ENCODE results near the gene TNS1. TPM values are rescaled to one million over a fixed set of nuclear protein-coding genes. Genes with fewer than 3 reads are reported as not detected.

Gene TNS1
- polyA plus RNA-seq, 1 of the 3 experiments (the other 2 are of a cell fraction), result 12.1 TPM

DNA sequence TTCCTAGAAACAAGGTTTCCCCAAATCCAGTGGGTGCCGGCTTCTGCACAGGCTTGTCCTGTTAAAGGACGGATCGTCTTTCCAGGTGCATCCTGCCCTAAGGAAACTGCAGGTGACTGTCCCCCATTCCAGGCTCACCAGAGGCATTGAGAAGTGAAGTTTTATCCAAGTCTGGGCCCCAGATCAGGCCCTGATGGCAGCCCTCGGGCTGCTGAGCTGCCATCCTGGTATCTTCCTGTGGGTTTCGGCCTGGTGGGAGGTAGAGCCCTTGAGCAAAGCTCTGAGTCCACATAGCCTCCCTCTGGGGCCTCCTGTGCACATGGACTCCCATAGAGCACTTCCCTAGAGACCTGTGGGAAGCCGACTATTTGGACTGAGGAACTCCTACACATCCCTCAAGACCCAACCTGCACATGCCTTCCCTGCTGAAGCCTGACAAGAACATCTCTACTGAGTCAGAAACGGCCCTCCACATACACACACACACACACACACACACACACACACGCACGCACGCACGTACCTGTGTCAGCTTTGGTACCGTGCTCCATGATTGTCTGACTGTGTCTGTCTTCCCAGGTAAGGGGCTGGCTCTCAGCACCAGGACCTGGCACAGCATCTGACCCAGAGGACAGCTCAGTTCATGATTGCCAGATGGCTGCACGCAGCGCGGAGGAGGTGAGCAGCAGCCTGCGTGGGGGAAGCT is 16.4 kb downstream of the TNS1 start:
- no peak overlapping the region for H3K9ac ChIP-seq
- CTCF ChIA-PET, result interaction anchor here (0.8 to 30.4 kb wide), 14 partner anchors 9 to 193 kb away, joined by 3 to 666 read pairs (median 6); partner anchors contain the start of gene RUFY4
- H3K27ac ChIP-seq (ENCODE audit: low read depth in 2 of 2, low read length in 1 of 2), result no peak overlapping the region
- peaks cover 5% of the 10 kb centered on the region for H3F3A ChIP-seq (replicated peaks; ENCODE audit: insufficient read depth)
- H3K79me2 ChIP-seq (ENCODE audit: insufficient read depth), result peaks cover 78% of the 10 kb centered on the region
- no peaks in the 10 kb centered on the region for H3K9me3 ChIP-seq
- H2AFZ ChIP-seq (ENCODE audit: low read depth), result no peak overlapping the region
- POLR2A ChIA-PET, result interaction anchor here (1.1 kb wide), 1 partner anchor 53 kb away, joined by 4 read pairs; no protein-coding TSS in a partner anchor
- peaks cover 8% of the 10 kb centered on the region in 2 experiments; a peak in 2 of 4 replicates for H3K4me1 ChIP-seq (ENCODE audit: control insufficient read depth in 1 of 2, insufficient read depth in 2 of 2, low read depth in 1 of 2, low read length in 1 of 2)
- H3K9me2 ChIP-seq, result no peaks in the 10 kb centered on the region
- no peak overlapping the region for H3K4me2 ChIP-seq
- no peak overlapping the region for H3K4me3 ChIP-seq (ENCODE audit: low read depth in 2 of 2, low read length in 1 of 2)
- 95% methylated on average over 13 of the region's 16 CpGs for WGBS (ENCODE audit: low lambda C conversion rate)
- H4K20me1 ChIP-seq (ENCODE audit: insufficient read depth), result peaks cover 84% of the 10 kb centered on the region
- peaks cover 16 to 37% of the 10 kb centered on the region in 2 experiments for H3K36me3 ChIP-seq (replicated peaks in 1 of 2; ENCODE audit: control insufficient read depth in 1 of 2, insufficient read depth in 2 of 2, low read length in 1 of 2)
- DNase-seq, result no peak
- no peaks in the 10 kb centered on the region for H3K27me3 ChIP-seq (ENCODE audit: insufficient read depth)
- no peak for TF ChIP-seq YY1 (IDR thresholded peaks at IDR 0.05; ENCODE audit: low read depth)
- TF ChIP-seq, protein P1, sequence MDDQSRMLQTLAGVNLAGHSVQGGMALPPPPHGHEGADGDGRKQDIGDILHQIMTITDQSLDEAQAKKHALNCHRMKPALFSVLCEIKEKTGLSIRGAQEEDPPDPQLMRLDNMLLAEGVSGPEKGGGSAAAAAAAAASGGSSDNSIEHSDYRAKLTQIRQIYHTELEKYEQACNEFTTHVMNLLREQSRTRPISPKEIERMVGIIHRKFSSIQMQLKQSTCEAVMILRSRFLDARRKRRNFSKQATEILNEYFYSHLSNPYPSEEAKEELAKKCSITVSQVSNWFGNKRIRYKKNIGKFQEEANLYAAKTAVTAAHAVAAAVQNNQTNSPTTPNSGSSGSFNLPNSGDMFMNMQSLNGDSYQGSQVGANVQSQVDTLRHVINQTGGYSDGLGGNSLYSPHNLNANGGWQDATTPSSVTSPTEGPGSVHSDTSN (IDR thresholded peaks at IDR 0.05), result no peak

DNA sequence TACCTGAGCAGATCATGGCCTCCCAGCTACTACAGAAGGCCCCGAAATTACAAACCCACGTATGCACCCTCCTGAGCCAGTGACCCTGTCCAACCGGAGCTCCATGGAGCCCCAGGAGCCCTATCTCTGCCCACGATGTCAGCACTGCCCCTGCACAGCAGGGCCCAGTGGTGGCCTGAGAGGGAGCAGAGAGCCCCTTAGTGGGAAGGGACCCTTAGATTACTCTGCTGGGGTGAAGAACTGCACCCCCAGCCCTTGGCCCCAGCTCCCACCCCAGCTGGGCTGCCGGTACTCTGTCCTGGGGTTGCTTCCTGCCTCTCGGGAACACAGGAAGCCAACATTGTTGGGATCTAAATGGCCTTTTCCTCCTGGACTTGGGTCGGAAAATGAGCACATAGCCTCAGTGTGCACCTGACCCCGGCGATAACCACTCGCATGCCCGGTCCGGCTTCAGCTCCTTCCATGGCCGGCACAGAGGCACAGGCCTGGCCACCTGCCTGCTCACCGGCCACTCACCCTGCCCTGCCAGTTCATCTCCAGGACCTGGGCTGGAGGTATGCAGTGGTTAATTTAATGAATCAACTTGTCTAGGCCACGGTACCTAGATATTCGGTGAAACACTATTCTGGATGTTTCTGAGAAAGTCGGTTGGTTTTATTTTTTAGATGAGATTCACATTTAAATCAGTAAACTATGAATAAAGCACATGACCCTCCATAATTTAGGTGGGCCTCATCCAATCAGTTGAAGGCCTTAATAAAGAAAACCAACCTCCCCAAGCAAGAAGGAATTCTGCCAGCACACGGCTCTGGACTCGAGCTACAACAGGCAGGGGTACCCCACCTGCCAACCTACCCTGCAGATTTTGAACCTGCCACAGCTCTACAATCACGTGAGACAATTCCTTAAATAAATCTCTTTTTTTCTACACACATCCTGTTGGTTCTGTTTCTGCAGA is 19.2 kb downstream of the TNS1 start:
- H3K4me1 ChIP-seq (ENCODE audit: control insufficient read depth in 1 of 2, insufficient read depth in 2 of 2, low read depth in 1 of 2, low read length in 1 of 2), result peaks cover 4 to 11% of the 10 kb centered on the region in 2 experiments; a peak in 2 of 4 replicates
- peaks cover 88% of the 10 kb centered on the region for H4K20me1 ChIP-seq (ENCODE audit: insufficient read depth)
- no peak for DNase-seq
- no peak overlapping the region for H3K27ac ChIP-seq (ENCODE audit: low read depth in 2 of 2, low read length in 1 of 2)
- WGBS (ENCODE audit: low lambda C conversion rate), result 94% methylated on average over 13 of the region's 20 CpGs
- no peak overlapping the region for H3K9ac ChIP-seq
- peaks cover 12 to 37% of the 10 kb centered on the region in 2 experiments for H3K36me3 ChIP-seq (replicated peaks in 1 of 2; ENCODE audit: control insufficient read depth in 1 of 2, insufficient read depth in 2 of 2, low read length in 1 of 2)
- H3K4me2 ChIP-seq, result no peak overlapping the region
- CTCF ChIA-PET, result interaction anchor here (0.6 to 30.4 kb wide), 10 partner anchors 10 to 190 kb away, joined by 3 to 666 read pairs (median 8); no protein-coding TSS in a partner anchor
- no peaks in the 10 kb centered on the region for H3F3A ChIP-seq (replicated peaks; ENCODE audit: insufficient read depth)
- H3K79me2 ChIP-seq (ENCODE audit: insufficient read depth), result peaks cover 88% of the 10 kb centered on the region
- H3K27me3 ChIP-seq (ENCODE audit: insufficient read depth), result no peaks in the 10 kb centered on the region
- POLR2A ChIA-PET, result no interaction called here
- H2AFZ ChIP-seq (ENCODE audit: low read depth), result no peak overlapping the region
- no peaks in the 10 kb centered on the region for H3K9me2 ChIP-seq
- no peak overlapping the region for H3K4me3 ChIP-seq (ENCODE audit: low read depth in 2 of 2, low read length in 1 of 2)
- H3K9me3 ChIP-seq, result no peaks in the 10 kb centered on the region
- TF ChIP-seq, protein P2, sequence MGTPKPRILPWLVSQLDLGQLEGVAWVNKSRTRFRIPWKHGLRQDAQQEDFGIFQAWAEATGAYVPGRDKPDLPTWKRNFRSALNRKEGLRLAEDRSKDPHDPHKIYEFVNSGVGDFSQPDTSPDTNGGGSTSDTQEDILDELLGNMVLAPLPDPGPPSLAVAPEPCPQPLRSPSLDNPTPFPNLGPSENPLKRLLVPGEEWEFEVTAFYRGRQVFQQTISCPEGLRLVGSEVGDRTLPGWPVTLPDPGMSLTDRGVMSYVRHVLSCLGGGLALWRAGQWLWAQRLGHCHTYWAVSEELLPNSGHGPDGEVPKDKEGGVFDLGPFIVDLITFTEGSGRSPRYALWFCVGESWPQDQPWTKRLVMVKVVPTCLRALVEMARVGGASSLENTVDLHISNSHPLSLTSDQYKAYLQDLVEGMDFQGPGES (IDR thresholded peaks at IDR 0.05; ENCODE audit: low read depth, low read length), result no peak
- TF ChIP-seq MEF2A (IDR thresholded peaks at IDR 0.05; ENCODE audit: borderline replicate concordance, low read depth) (no peak), RFX5 (IDR thresholded peaks at IDR 0.05; ENCODE audit: low read length) (no peak), ELF1 (IDR thresholded peaks at IDR 0.05) (no peak), YY1 (IDR thresholded peaks at IDR 0.05; ENCODE audit: low read depth) (no peak), FOSL2 (IDR thresholded peaks at IDR 0.05; ENCODE audit: borderline replicate concordance, low read depth) (no peak), RXRA (IDR thresholded peaks at IDR 0.05; ENCODE audit: borderline replicate concordance, low read depth) (no peak), EP300 (IDR thresholded peaks at IDR 0.05; ENCODE audit: borderline replicate concordance in 1 of 2, low read depth in 1 of 2, low read length in 1 of 2) (no peak), SMC3 (IDR thresholded peaks at IDR 0.05; ENCODE audit: low read depth, low read length) (no peak), NFIC (IDR thresholded peaks at IDR 0.05; ENCODE audit: borderline replicate concordance) (no peak), FOXJ3 (CRISPR knock-in tag; IDR thresholded peaks at IDR 0.05) (no peak), CHD2 (IDR thresholded peaks at IDR 0.05; ENCODE audit: low read length, partially characterized antibody) (no peak), JUND (IDR thresholded peaks at IDR 0.05) (no peak), RAD21 (IDR thresholded peaks at IDR 0.05; ENCODE audit: low read length) (no peak)
- TF ChIP-seq, protein P3, sequence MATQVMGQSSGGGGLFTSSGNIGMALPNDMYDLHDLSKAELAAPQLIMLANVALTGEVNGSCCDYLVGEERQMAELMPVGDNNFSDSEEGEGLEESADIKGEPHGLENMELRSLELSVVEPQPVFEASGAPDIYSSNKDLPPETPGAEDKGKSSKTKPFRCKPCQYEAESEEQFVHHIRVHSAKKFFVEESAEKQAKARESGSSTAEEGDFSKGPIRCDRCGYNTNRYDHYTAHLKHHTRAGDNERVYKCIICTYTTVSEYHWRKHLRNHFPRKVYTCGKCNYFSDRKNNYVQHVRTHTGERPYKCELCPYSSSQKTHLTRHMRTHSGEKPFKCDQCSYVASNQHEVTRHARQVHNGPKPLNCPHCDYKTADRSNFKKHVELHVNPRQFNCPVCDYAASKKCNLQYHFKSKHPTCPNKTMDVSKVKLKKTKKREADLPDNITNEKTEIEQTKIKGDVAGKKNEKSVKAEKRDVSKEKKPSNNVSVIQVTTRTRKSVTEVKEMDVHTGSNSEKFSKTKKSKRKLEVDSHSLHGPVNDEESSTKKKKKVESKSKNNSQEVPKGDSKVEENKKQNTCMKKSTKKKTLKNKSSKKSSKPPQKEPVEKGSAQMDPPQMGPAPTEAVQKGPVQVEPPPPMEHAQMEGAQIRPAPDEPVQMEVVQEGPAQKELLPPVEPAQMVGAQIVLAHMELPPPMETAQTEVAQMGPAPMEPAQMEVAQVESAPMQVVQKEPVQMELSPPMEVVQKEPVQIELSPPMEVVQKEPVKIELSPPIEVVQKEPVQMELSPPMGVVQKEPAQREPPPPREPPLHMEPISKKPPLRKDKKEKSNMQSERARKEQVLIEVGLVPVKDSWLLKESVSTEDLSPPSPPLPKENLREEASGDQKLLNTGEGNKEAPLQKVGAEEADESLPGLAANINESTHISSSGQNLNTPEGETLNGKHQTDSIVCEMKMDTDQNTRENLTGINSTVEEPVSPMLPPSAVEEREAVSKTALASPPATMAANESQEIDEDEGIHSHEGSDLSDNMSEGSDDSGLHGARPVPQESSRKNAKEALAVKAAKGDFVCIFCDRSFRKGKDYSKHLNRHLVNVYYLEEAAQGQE (IDR thresholded peaks at IDR 0.05; ENCODE audit: low read depth, low read length), result no peak
- TF ChIP-seq, protein P1 (IDR thresholded peaks at IDR 0.05), result no peak
